ENCODE data around the gene SREBF1. TPM values are rescaled to one million over a fixed set of nuclear protein-coding genes. Genes with fewer than 3 reads are reported as not detected.

Gene SREBF1
- total RNA-seq, 1 experiment from 2014 or later = 167 TPM

DNA sequence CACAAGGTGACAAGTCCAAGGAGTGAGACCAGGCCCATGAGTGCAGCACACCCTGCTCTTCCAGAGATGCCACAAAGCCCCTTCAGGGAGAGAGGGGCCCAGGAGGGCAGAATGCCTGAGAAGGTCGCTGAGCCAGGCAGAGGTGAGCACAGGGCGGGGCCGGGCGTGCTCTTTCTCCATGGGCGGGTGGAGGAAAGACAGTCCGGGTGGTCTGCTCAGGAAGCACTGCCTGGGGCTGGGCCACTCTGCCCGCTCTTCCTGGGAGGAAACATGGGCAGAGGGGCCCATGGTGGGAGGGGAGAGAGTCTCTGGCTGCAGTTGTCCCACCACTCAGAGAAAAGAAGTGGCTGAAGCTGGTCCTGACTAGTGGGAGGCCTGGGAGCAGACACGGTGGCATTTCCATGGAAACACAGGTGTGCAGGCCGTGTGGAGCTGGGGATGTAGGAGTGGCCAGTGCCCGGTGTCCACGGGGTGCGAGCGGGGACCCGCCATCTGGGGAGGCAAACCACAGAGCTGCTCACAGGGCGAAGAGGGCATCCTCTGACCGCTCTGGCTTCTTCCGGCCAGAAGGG is 10.4 kb upstream of the SREBF1 start:
- Histone ChIP-seq H3K9me2 (replicated peaks; ENCODE audit: low read length) (no peaks in the 10 kb centered on the region), H2AFZ (ENCODE audit: low read length) (no peak overlapping the region), H3K4me3 (ENCODE audit: low read length) (no peak overlapping the region), H3K36me3 (ENCODE audit: low read depth, low read length) (no peaks in the 10 kb centered on the region; the same call in 1 of the 2 replicates), H3K27ac (ENCODE audit: low read length) (no peak overlapping the region), H3F3A (ENCODE audit: low read length, unreplicated experiment) (no peaks in the 10 kb centered on the region), H3K9me3 (ENCODE audit: low read length) (no peaks in the 10 kb centered on the region), H3K9ac (ENCODE audit: low read length) (no peak overlapping the region), H4K20me1 (ENCODE audit: low read length) (no peaks in the 10 kb centered on the region), H3K79me2 (ENCODE audit: low read length) (no peaks in the 10 kb centered on the region), H3K4me2 (ENCODE audit: low read length) (no peak overlapping the region), H3K27me3 (ENCODE audit: low read length) (no peaks in the 10 kb centered on the region), H3K4me1 (ENCODE audit: insufficient read depth, low read length) (no peaks in the 10 kb centered on the region)
- no peak for DNase-seq
- no TSS peak for BruUV-seq (replicated peaks)
- no peak for ATAC-seq
- CTCF ChIA-PET = no interaction called here
- POLR2A ChIA-PET (ENCODE audit: unreplicated experiment) = no interaction called here
- intact Hi-C loops (cut with micrococcal nuclease) = no loop called here
- TF ChIP-seq, protein P1, sequence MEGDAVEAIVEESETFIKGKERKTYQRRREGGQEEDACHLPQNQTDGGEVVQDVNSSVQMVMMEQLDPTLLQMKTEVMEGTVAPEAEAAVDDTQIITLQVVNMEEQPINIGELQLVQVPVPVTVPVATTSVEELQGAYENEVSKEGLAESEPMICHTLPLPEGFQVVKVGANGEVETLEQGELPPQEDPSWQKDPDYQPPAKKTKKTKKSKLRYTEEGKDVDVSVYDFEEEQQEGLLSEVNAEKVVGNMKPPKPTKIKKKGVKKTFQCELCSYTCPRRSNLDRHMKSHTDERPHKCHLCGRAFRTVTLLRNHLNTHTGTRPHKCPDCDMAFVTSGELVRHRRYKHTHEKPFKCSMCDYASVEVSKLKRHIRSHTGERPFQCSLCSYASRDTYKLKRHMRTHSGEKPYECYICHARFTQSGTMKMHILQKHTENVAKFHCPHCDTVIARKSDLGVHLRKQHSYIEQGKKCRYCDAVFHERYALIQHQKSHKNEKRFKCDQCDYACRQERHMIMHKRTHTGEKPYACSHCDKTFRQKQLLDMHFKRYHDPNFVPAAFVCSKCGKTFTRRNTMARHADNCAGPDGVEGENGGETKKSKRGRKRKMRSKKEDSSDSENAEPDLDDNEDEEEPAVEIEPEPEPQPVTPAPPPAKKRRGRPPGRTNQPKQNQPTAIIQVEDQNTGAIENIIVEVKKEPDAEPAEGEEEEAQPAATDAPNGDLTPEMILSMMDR (conservative IDR thresholded peaks at IDR 0.05; ENCODE audit: low read depth, low read length) = no peak

DNA sequence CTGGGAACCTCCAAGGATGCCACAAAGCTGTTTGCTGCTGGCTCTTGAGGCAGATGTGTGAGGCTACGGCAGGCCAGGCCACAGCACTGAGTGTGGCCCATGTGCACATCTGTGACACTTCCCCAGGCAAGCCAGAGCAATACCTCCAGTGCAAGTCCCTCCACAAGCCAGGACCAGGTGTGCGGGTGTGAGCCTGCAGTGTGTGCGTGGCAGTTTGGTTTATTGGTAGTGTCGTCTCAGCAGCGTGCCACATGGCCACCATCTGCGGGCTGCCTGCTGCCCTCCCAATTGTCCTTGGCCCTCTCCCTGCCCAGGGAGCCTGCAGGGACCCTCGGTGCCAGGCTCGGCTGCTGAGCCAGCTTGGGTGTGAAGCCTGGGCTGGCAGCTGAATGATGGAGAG is 9.9 kb upstream of the SREBF1 start:
- H3K4me3 ChIP-seq (ENCODE audit: low read length) = no peak overlapping the region

DNA sequence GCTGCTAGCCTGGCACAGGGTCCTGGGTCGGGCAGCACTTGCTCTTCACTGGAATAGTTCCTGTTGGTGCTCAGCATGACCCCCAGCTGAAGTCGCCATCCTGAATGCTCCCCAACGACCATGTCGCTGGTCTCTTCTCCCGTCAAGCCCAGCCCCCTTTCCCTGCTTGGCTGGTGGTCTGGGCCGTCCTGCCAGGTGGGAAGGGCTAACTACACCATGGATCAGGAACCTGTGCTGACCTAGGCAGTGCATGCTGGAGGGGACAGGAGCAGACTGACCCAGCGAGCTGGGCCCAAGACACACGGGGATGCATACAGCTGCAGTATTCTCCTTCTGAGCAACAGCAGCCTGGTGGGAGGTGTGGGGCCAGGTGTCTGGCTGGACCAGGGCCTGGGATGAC is 9.2 kb upstream of the SREBF1 start:
- CTCF ChIA-PET = no interaction called here

More for the DNA sequence above, 9.9 kb upstream of the SREBF1 start:
- no peak for ATAC-seq
- Histone ChIP-seq H3K9ac (ENCODE audit: low read length) (no peak overlapping the region), H3K27me3 (ENCODE audit: low read length) (no peaks in the 10 kb centered on the region), H3K36me3 (ENCODE audit: low read depth, low read length) (no peaks in the 10 kb centered on the region; the same call in 1 of the 2 replicates), H3K79me2 (ENCODE audit: low read length) (no peaks in the 10 kb centered on the region), H3K4me2 (ENCODE audit: low read length) (no peak overlapping the region), H3K9me3 (ENCODE audit: low read length) (no peaks in the 10 kb centered on the region), H3F3A (ENCODE audit: low read length, unreplicated experiment) (no peaks in the 10 kb centered on the region), H3K27ac (ENCODE audit: low read length) (no peak overlapping the region), H3K4me1 (ENCODE audit: insufficient read depth, low read length) (no peaks in the 10 kb centered on the region), H3K9me2 (replicated peaks; ENCODE audit: low read length) (no peaks in the 10 kb centered on the region), H4K20me1 (ENCODE audit: low read length) (no peaks in the 10 kb centered on the region), H2AFZ (ENCODE audit: low read length) (no peak overlapping the region)
- POLR2A ChIA-PET (ENCODE audit: unreplicated experiment) = no interaction called here
- CTCF ChIA-PET = no interaction called here
- DNase-seq = no peak
- BruUV-seq (replicated peaks) = no TSS peak
- TF ChIP-seq EZH2phosphoT487 (IDR thresholded peaks at IDR 0.05; ENCODE audit: borderline replicate concordance, low read length) (no peak), EZH2 (IDR thresholded peaks at IDR 0.05; ENCODE audit: low read length, unreplicated experiment) (no peak)
- TF ChIP-seq, protein P1 (conservative IDR thresholded peaks at IDR 0.05; ENCODE audit: low read depth, low read length) = no peak
- intact Hi-C loops (cut with micrococcal nuclease) = no loop called here

More for the DNA sequence above, 9.2 kb upstream of the SREBF1 start:
- DNase-seq (no peak), ATAC-seq (no peak)
- H3K27me3 ChIP-seq (ENCODE audit: low read length) = no peaks in the 10 kb centered on the region
- H3K4me3 ChIP-seq (ENCODE audit: low read length) = no peak overlapping the region
- POLR2A ChIA-PET (ENCODE audit: unreplicated experiment) = no interaction called here
- no peak overlapping the region for H3K27ac ChIP-seq (ENCODE audit: low read length)
- no peaks in the 10 kb centered on the region; the same call in 1 of the 2 replicates for H3K36me3 ChIP-seq (ENCODE audit: low read depth, low read length)
- H3F3A ChIP-seq (ENCODE audit: low read length, unreplicated experiment) = no peaks in the 10 kb centered on the region
- peaks cover 4% of the 10 kb centered on the region for H3K4me1 ChIP-seq (ENCODE audit: insufficient read depth, low read length)
- TF ChIP-seq EZH2 (IDR thresholded peaks at IDR 0.05; ENCODE audit: low read length, unreplicated experiment) (no peak), EZH2phosphoT487 (IDR thresholded peaks at IDR 0.05; ENCODE audit: borderline replicate concordance, low read length) (no peak)
- TF ChIP-seq, protein P1 (conservative IDR thresholded peaks at IDR 0.05; ENCODE audit: low read depth, low read length) = no peak
- no TSS peak for BruUV-seq (replicated peaks)
- intact Hi-C loops (cut with micrococcal nuclease) = no loop called here
- no peaks in the 10 kb centered on the region for H3K9me2 ChIP-seq (replicated peaks; ENCODE audit: low read length)
- H3K4me2 ChIP-seq (ENCODE audit: low read length) = no peak overlapping the region
- H3K9ac ChIP-seq (ENCODE audit: low read length) = no peak overlapping the region
- H2AFZ ChIP-seq (ENCODE audit: low read length) = no peak overlapping the region
- H4K20me1 ChIP-seq (ENCODE audit: low read length) = no peaks in the 10 kb centered on the region
- no peaks in the 10 kb centered on the region for H3K79me2 ChIP-seq (ENCODE audit: low read length)
- H3K9me3 ChIP-seq (ENCODE audit: low read length) = no peaks in the 10 kb centered on the region
